ENCODE data around the gene LHX2. TPM values are rescaled to one million over a fixed set of nuclear protein-coding genes. Genes with fewer than 3 reads are reported as not detected.

Gene LHX2
- total RNA-seq, 4 donors from 2014 or later = not detected

GRCh38 chr9:124009531-124010217 lies 1.9 kb upstream of the LHX2 start:
- ATAC-seq (ENCODE audit: low FRiP score) (no peak), DNase-seq (ENCODE audit: low spot score) (no peak)
- no peak for TF ChIP-seq CTCF (IDR thresholded peaks at IDR 0.05)

DNA sequence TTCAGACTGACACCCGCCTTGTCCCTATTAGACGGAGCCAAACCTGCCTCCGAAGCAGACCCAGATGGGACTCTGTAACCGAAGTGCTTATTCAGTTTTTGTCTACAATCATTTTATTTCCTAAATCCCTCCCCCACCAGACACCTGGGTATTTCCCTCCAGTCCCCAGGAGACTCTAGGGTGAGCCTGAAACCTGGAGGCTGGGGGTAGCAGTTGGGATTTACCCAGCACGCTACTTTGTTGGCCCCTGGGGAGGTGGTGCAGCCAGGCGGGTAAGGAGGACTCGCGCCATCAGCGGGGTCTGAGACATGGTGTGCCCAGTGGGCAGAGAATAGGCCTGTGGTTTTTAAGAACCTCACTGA lies 1.3 kb upstream of the LHX2 start:
- ATAC-seq (ENCODE audit: low FRiP score) (no peak), DNase-seq (ENCODE audit: low spot score) (no peak)
- TF ChIP-seq CTCF (IDR thresholded peaks at IDR 0.05) = no peak

- TF ChIP-seq CTCF (IDR thresholded peaks at IDR 0.05) = no peak
- DNase-seq (ENCODE audit: low spot score) = no peak
- ATAC-seq (ENCODE audit: low FRiP score) = no peak
These were observed 775 bp upstream of the LHX2 start for GRCh38 chr9:124010665-124011321.

DNA sequence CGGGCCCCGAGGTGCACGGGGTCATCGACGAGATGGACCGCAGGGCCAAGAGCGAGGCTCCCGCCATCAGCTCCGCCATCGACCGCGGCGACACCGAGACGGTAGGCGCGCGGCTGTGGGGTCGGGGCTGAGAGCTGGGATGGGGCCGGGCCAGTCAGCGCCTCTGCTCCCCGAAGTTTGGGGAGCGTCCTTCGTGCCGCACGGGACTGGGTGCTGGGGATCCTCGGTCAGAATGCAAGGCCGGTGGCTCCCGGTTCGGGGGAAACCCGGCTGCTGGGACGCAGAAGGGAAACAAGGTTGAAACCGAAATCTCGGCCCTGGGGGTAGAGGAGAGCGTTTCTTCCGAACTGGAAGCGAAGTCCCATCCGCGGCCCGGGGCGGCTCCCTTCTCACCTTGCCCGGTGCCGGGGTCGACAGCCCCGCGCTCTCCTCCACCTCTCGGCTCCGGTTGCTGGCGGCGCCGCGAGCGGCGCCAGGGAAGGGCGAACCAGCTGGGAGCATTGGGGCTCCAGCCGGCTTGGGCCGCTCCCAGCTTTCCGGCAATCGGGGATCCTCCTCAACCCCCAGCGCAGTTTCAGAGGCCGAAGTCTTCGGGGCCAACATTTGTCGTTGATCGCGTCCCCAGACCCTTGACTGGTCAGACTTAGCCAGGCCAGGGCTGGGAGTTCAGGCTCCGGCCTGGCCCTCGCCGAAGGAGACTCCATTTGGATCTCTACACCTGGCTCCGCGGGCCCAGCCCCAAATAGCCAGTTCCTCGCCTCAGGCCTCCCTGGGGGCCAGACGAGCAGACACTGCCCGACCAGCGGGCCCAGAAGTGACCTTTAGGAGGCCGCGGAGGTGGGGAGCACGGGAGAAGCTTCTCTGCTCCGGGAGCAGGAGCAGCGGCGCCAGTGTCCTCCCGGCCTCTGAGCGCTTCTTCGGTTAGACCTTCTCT lies 1.1 kb downstream of the LHX2 start:
- TF ChIP-seq CTCF (IDR thresholded peaks at IDR 0.05) = no peak
- DNase-seq (ENCODE audit: low spot score) = no peak
- no peak for ATAC-seq (ENCODE audit: low FRiP score)

DNA sequence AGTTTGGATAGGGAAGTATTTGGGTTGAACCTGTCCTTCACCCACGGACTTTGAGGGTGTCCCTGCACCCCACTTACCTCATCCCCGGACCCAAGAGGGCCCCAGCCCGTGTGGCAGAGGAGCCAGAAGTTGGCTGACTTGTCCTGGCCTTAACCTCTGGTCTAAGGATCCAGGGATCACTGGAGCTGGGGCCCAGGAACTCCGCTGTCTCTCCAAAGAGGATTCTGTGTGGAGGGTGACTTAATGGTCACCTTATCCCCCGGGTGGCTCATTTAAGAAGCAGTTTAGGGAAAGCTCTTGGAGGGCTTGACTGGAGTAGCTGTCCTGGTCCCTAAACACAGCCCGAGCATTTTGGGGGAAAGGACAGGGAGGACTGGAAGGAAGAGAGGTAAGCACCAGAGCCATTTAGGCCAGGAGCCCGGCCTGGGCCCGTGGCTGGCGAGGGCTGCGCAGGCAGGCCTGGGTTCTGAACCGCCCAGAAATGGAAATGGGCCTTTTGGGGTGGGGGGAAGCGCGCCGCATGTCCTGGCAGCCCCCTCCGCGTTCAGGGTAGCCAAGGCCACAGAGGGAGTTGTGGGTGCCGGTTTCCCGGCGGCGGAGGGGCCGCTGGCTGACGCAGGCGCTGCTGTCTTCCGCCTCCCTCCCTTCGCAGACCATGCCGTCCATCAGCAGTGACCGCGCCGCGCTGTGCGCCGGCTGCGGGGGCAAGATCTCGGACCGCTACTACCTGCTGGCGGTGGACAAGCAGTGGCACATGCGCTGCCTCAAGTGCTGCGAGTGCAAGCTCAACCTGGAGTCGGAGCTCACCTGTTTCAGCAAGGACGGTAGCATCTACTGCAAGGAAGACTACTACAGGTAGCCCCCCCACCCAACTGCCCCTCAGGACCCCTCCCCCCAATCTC lies 2.0 kb downstream of the LHX2 start:
- no peak for DNase-seq (ENCODE audit: low spot score)

More for the DNA sequence above, 2.0 kb downstream of the LHX2 start:
- ATAC-seq (ENCODE audit: low FRiP score) = no peak
- TF ChIP-seq CTCF (IDR thresholded peaks at IDR 0.05) = no peak
